Keratinocyte (primary cell): ENCODE results near the gene GAB2. TPM values are rescaled to one million over a fixed set of nuclear protein-coding genes. Genes with fewer than 3 reads are reported as not detected.

Source experiments
- DNase-seq: peaks from one replicate; pipeline ENCODE4 v3.0.0-alpha.2; 2011; ENCODE audit warnings: low read depth, missing footprints, low spot score
- FAIRE-seq: peaks from 2 replicates; lab custom pipeline; 2011; peaks lifted over from hg19 to GRCh38; lab: Jason Lieb, UNC
- H2AFZ ChIP-seq: 2 replicates; pipeline ENCODE4 v1.6.0; 2012; ENCODE audit warnings: low read length, control low read depth, inconsistent platforms; ENCODE audit not compliant: control insufficient read depth
- H3K27ac ChIP-seq: 2 replicates; pipeline ENCODE4 v1.5.1; 2011; ENCODE audit warnings: low read length; ENCODE audit not compliant: control insufficient read depth, insufficient read depth
- H3K27me3 ChIP-seq: 3 replicates; pipeline ENCODE4 v1.6.0; 2011; ENCODE audit warnings: low read length; ENCODE audit not compliant: control insufficient read depth, insufficient read depth; ENCODE audit errors: extremely low read depth
- H3K36me3 ChIP-seq, 2 experiments: 2 replicates in 1 of 2; 3 replicates in 1 of 2; pipeline ENCODE4 v1.5.1; 2011; ENCODE audit warnings: low read length in 2 of 2, mild to moderate bottlenecking in 1 of 2; ENCODE audit not compliant: control insufficient read depth in 2 of 2, insufficient read depth in 2 of 2; ENCODE audit errors: extremely low read depth in 1 of 2
- H3K4me1 ChIP-seq: 3 replicates; pipeline ENCODE4 v1.5.1; 2011; ENCODE audit warnings: low read length; ENCODE audit not compliant: control insufficient read depth, insufficient read depth; ENCODE audit errors: extremely low read depth
- H3K4me2 ChIP-seq: 3 replicates; pipeline ENCODE4 v1.6.0; 2011; ENCODE audit warnings: low read depth, low read length; ENCODE audit not compliant: control insufficient read depth, insufficient read depth; ENCODE audit errors: extremely low read depth
- H3K4me3 ChIP-seq, 3 experiments: fragments of 200-600 bp in 1 of 3; sonication (generic) in 1 of 3; 2 replicates in 2 of 3; 3 replicates in 1 of 3; pipeline ENCODE4 v1.5.1; 2011 to 2016; ENCODE audit warnings: low read length in 3 of 3, mild to moderate bottlenecking in 3 of 3, control low read depth in 2 of 3, inconsistent platforms in 1 of 3, low read depth in 1 of 3, mixed read lengths in 1 of 3, mixed run types in 1 of 3, moderate library complexity in 1 of 3; ENCODE audit not compliant: control insufficient read depth in 2 of 3, insufficient read depth in 2 of 3; ENCODE audit errors: extremely low read depth in 1 of 3
- H3K79me2 ChIP-seq: 2 replicates; pipeline ENCODE4 v1.6.0; 2012; ENCODE audit warnings: low read length; ENCODE audit not compliant: control insufficient read depth, insufficient read depth
- H3K9ac ChIP-seq: 3 replicates; pipeline ENCODE4 v1.6.0; 2011; ENCODE audit warnings: low read length; ENCODE audit not compliant: control insufficient read depth, insufficient read depth; ENCODE audit errors: extremely low read depth
- H3K9me1 ChIP-seq: 3 replicates; pipeline ENCODE4 v1.6.0; 2011; ENCODE audit warnings: low read length; ENCODE audit not compliant: control insufficient read depth, insufficient read depth; ENCODE audit errors: extremely low read depth
- H3K9me3 ChIP-seq: 2 replicates; pipeline ENCODE4 v1.5.1; 2012; ENCODE audit warnings: low read depth, low read length; ENCODE audit not compliant: control insufficient read depth
- H4K20me1 ChIP-seq: 3 replicates; pipeline ENCODE4 v1.6.0; 2011; ENCODE audit warnings: low read length; ENCODE audit not compliant: control insufficient read depth, insufficient read depth; ENCODE audit errors: extremely low read depth
- EZH2 ChIP-seq: IDR thresholded peaks from one replicate; pipeline ENCODE4 v1.6.1; 2012; ENCODE audit warnings: inconsistent platforms, mild to moderate bottlenecking, low read length, moderate library complexity
- dilution Hi-C: fragments of 300-500 bp; cut with MboI; formaldehyde crosslinking; loops from one replicate; pipeline ENCODE4 v1.7.0; 2020; ENCODE audit warnings: low sequenced_read_pairs; ENCODE audit not compliant: extremely low pct_ligation_motif_present
- polyA plus RNA-seq, 5 experiments: library from polyadenylated mRNA; depleted of rRNA in 3 of 5; stranded (reverse) in 3 of 5; stranded (forward) in 1 of 5; unstranded in 1 of 5; fragments of >200 nt; gene quantifications; 1 replicate in 1 of 5; 2 replicates in 3 of 5; 3 replicates in 1 of 5; pipeline versions ENCODE4 v1.2.1 to v1.2.3, GENCODE V29; 2011 to 2012; ENCODE audit warnings: missing spikeins in 2 of 5, low read depth in 1 of 5, low replicate concordance in 1 of 5
- TF ChIP-seq, protein P1 (sequence below), 3 experiments: IDR thresholded peaks in 1 of 3; conservative IDR thresholded peaks in 1 of 3; optimal IDR thresholded peaks in 1 of 3; 2 replicates in 2 of 3; 3 replicates in 1 of 3; pipeline versions ENCODE3 to v1.5.1; 2011; ENCODE audit warnings: low read length in 3 of 3, mild to moderate bottlenecking in 3 of 3, moderate library complexity in 2 of 3, control low read depth in 1 of 3, inconsistent platforms in 1 of 3; ENCODE audit not compliant: insufficient read depth in 2 of 3; ENCODE audit errors: extremely low read depth in 1 of 3

Gene GAB2
- polyA plus RNA-seq, 1 donor (not counting 4 experiments of a cell fraction or from before 2014, with no cell fraction given), result 0.68 TPM

DNA sequence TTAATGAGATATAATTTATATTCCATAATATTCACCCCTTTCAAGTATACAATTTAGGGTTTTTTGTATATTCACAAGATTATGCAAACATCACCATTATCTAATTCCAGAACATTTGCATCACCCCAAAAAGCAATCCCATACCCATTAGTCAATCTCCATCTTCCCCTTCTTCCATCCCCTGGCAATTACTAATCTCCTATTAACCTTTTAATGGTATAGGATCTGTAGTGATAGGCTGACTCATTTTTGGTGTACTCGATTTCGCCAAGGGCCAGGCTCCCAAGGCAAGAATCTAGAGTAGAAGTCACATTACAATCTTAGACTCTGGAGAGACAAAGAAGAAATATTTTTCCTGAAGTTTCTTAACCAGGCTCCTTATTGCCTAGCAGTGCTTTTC lies 113.4 kb downstream of the GAB2 start:
- dilution Hi-C loops, result no loop called here
- H3K4me2 ChIP-seq, result no peak overlapping the region
- TF ChIP-seq, protein P1, sequence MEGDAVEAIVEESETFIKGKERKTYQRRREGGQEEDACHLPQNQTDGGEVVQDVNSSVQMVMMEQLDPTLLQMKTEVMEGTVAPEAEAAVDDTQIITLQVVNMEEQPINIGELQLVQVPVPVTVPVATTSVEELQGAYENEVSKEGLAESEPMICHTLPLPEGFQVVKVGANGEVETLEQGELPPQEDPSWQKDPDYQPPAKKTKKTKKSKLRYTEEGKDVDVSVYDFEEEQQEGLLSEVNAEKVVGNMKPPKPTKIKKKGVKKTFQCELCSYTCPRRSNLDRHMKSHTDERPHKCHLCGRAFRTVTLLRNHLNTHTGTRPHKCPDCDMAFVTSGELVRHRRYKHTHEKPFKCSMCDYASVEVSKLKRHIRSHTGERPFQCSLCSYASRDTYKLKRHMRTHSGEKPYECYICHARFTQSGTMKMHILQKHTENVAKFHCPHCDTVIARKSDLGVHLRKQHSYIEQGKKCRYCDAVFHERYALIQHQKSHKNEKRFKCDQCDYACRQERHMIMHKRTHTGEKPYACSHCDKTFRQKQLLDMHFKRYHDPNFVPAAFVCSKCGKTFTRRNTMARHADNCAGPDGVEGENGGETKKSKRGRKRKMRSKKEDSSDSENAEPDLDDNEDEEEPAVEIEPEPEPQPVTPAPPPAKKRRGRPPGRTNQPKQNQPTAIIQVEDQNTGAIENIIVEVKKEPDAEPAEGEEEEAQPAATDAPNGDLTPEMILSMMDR (optimal IDR thresholded peaks at IDR 0.05 in 1 of 3, IDR thresholded peaks at IDR 0.05 in 1 of 3, conservative IDR thresholded peaks at IDR 0.05 in 1 of 3; ENCODE audit: extremely low read depth in 1 of 3, insufficient read depth in 2 of 3, low read length in 3 of 3), result no peak
- TF ChIP-seq EZH2, result no peak

DNA sequence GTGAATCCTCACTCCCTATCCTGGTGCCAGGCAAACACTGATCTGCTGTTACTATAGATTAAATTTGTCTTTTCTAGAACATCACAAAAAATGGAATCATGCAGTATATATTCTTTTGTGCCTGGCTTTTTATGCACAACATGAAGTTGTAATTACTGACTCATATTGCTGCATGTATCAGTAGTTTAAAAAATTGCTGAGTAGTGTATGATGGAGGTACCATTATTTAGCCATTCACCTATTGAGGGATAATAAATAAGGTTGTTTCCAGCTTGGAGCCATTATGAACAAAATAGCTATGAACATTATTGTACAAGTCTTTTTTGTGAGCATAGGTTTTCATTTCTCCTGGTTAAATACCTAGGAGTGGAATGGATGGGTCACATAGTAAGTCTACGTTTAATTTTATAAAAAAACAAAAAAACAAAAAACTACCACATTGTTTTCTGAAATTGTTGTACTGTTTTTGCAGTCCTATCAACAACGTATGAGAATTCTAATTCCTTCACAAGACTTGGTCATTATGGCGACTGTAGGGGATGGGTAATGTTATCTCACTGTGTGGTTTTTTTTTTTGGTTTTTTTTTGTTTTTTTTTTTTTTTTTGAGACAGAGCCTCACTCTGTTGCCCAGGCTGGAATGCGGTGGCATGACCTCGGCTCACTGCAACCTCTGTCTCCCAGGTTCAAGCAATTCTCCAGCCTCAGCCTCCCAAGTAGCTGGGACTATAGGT lies 117.3 kb downstream of the GAB2 start:
- dilution Hi-C loops, result no loop called here
- no peak overlapping the region for H3K4me2 ChIP-seq
- TF ChIP-seq, protein P1 (optimal IDR thresholded peaks at IDR 0.05 in 1 of 3, IDR thresholded peaks at IDR 0.05 in 1 of 3, conservative IDR thresholded peaks at IDR 0.05 in 1 of 3; ENCODE audit: extremely low read depth in 1 of 3, insufficient read depth in 2 of 3, low read length in 3 of 3), result no peak
- no peak for TF ChIP-seq EZH2
- no peaks in the 10 kb centered on the region for H3K27me3 ChIP-seq
- H3K9me3 ChIP-seq, result no peaks in the 10 kb centered on the region
- no peaks in the 10 kb centered on the region for H3K9me1 ChIP-seq
- no peaks in the 10 kb centered on the region for H3K36me3 ChIP-seq
- no peak overlapping the region for H3K9ac ChIP-seq
- H3K79me2 ChIP-seq, result no peaks in the 10 kb centered on the region
- no peak for DNase-seq
- no peak overlapping the region for H3K4me3 ChIP-seq
- no peak for FAIRE-seq
- H3K4me1 ChIP-seq, result no peaks in the 10 kb centered on the region
- no peak overlapping the region for H3K27ac ChIP-seq
- no peak overlapping the region for H2AFZ ChIP-seq
- no peaks in the 10 kb centered on the region for H4K20me1 ChIP-seq

More for the DNA sequence above, 113.4 kb downstream of the GAB2 start:
- Histone ChIP-seq H3K9me1 (no peaks in the 10 kb centered on the region), H3K9me3 (no peaks in the 10 kb centered on the region), H3K27me3 (no peaks in the 10 kb centered on the region), H3K27ac (no peak overlapping the region), H3K36me3 (no peaks in the 10 kb centered on the region), H4K20me1 (no peaks in the 10 kb centered on the region), H3K9ac (no peak overlapping the region), H3K4me1 (no peaks in the 10 kb centered on the region), H2AFZ (no peak overlapping the region), H3K4me3 (no peak overlapping the region), H3K79me2 (no peaks in the 10 kb centered on the region)
- FAIRE-seq (no peak), DNase-seq (no peak)
